Activated CD8-positive, alpha-beta memory T cell treated with anti-CD3 and anti-CD28 coated beads, Interleukin-2, amount 50 U/mL, for 4 hours (primary cell): ENCODE measurements around the gene NDUFV3.
A peak's percentile ranks its signal among the peaks of the same experiment; 100 is the strongest.
"Not testable (repeated sequence)": the region's sequence is repeated elsewhere in the genome, so short reads cannot be mapped to it uniquely, and the experiment has no call there.

ENCODE experiments used
- DNase-seq: peaks from one replicate; pipeline ENCODE4 v3.0.0-alpha.2; 2020

The NDUFV3 gene

DNA sequence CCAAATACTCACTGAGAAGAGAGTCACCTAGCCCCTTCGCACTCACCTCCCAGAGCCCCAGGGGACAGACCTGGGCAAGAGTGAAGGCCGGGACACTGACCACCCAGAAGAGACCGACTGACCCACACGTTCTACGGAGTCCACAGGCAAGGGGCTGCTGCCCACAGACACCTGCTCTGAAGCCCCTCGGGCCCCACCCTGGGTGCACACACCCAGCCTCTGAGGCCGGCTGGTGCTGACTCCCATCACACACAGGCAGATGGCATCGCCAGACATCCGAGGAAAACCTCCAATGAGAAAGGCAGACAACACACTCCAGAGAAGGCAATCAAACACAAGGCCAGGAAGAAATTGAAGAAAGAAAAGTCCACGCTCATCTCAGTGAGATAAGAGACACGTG lies 35.9 kb upstream of the NDUFV3 start:
- no peak for DNase-seq

DNA sequence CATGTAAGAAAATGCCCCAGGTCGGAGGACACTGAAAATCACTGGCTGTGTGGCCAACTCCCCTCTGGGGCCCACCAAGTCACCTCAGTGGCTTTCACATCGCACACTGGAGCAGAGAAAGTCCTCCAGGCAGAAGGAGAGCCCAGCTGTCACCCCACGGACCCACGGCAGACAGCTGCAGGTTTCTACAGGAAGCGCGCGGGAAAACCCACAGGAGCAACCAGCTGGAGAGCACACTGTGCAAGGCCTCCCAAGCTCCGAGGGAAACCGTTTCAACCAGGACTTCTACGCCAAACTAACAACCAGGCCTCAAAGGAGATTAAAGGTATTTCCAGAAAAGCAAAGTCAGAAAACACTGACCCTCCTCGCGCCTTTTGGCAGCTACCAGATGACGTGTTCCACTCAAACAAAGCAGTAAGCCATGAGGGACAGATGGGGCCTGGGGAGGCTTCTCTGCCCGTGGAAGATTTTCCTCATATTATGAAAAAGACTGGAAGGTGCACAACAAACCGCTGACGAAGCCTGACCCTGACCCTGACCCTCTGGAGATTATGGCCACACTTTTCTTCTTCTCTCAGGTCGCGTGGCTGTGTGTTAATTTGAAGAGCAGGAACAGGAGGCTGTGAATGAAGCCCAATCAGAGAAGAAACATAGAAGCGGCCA lies 34.8 kb upstream of the NDUFV3 start:
- DNase-seq = no peak

GRCh38 chr21:42858957-42859890 lies 33.9 kb upstream of the NDUFV3 start:
- DNase-seq = no peak

- no peak for DNase-seq
Observed at GRCh38 chr21:42859891-42860230, 33.2 kb upstream of the NDUFV3 start.

DNA sequence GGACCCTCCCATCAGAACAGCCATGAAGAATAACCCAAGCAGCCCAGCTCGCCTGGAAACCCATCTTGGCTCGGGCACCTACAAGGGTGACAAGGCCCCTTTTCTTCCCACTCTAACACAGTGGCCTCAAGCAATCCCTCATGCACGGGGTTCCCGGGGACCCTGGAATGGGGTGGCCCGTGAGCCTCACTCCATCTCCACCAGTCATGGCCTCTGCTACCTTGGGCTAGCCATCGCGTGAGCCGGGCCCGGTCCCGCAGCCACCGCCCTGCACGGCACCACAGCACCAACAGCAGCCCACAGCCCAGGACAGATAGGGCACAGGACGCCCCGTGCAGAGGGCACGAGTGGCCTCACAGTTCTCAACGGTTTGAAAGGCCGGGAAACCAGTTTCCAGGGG lies 32.8 kb upstream of the NDUFV3 start:
- DNase-seq = no peak

DNA sequence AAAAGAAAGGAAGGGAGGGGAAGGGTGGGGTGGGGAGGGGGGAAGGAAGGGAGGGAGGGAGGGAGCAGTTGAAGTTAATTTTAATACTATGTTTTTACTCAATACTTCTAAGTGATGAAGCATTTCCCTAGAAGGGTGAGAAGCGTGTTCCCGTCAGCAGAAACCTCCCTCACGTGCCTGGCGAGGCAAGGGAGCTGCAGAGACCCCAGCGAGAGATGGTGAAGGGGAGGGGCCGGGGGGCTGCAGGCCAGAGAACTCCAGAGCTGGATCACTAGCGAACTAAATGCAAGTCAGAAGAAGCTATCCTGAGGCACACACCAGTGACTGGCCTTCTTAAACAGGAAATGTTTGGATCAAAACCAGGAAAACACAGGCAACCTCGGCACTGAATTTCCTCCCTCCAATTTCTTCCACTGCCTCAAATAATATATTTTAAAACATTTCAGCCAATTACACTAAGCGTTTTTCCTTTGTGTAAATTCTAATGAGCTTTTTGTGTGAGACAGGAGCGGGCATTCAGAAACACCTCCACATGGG lies 31.7 kb upstream of the NDUFV3 start:
- no peak for DNase-seq

GRCh38 chr21:42861848-42862400 lies 31.2 kb upstream of the NDUFV3 start:
- no peak for DNase-seq

GRCh38 chr21:42862774-42863503 lies 30.2 kb upstream of the NDUFV3 start:
- no peak for DNase-seq

GRCh38 chr21:42863504-42863870 lies 29.6 kb upstream of the NDUFV3 start:
- no peak for DNase-seq

DNA sequence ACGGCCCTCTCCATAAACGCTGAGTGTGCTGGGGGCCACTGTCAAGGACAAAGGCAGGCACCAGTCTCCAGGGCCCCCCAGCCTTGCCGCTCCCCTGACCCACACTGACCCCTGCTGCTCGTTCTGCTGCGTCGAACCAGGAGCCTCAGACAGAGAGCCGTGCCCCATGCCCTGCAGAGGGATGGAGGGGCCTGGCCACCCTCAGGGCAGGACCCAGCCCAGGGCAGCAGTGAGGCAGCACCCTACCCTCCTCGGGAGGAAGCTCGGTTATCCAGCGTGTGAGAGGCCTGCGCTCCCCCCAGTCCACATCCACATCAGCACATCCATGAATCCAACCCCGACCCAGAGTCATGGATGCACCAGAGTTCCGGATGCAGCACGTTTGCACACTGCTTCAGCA lies 28.8 kb upstream of the NDUFV3 start:
- DNase-seq = no peak

- DNase-seq = no peak
Observed at GRCh38 chr21:42864815-42865775, 28.0 kb upstream of the NDUFV3 start.

GRCh38 chr21:42865776-42866160 lies 27.3 kb upstream of the NDUFV3 start:
- DNase-seq = no peak

DNA sequence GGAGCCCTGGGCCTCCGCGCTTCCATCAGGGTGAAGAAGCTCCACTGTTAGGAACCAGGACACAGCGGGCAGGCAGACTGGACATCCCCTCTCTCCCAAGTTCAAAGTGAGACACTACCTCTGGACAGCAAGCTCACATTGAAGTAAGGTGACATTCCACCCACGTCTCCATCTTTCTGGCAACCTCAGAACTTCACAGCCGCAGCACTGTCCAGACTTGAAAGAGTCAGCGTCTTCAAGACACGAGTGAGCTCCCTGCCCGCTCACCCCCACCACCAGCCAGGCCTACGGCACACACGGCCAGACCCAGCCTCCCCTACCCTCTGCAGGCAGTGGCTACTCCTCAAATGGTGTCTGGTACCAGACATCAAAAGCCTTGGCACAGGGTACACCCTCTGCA lies 24.9 kb upstream of the NDUFV3 start:
- DNase-seq = no peak

DNA sequence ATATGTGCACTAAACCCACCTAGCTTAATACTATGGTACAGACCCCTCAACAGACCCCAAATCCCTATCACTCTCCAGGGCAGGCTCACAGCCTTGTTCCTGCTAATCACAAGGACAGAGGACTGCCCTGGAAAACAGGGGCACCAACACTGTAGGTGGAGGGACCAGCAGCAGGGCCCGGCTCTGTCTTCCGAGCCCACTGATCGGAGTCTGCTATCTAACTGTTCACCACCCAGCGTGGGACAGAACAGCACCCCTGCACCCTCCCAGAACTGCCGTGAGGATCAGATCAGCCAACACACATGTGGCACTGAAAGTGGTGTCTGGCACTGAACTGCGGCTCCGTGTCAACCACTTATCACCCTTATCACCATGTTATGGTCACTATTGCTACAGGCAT lies 20.0 kb upstream of the NDUFV3 start:
- DNase-seq = no peak

- DNase-seq = not testable (repeated sequence)
Observed at GRCh38 chr21:42875811-42876210, 17.3 kb upstream of the NDUFV3 start.

GRCh38 chr21:42878678-42878992 lies 14.5 kb upstream of the NDUFV3 start:
- DNase-seq = no peak

GRCh38 chr21:42878993-42879787 lies 13.9 kb upstream of the NDUFV3 start, which contains the start of gene WDR4:
Gene WDR4 (minus strand): TSS chr21:42879539. CDS start chr21:42879495, 44 bp downstream.
- peak; percentile 99 for DNase-seq

DNA sequence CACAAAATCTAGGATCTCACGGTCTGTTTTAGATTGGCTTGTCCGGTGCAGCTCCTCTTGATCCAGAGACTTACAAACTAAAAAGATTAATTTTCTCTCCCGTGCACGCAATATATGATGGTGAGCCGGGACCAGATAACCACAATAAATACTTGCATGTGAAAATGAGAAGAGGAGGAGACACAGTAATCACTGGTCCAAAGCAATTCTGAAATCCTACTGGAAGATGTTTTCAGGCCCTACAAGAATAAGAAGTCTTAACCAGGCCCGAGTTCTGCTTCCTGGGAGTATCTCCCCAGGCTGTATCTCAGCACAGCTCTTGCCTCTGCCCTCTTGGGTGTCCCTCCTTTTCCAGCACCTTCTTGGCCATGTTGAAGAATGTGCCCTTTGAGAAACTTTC lies 12.8 kb upstream of the NDUFV3 start:
- no peak for DNase-seq

DNA sequence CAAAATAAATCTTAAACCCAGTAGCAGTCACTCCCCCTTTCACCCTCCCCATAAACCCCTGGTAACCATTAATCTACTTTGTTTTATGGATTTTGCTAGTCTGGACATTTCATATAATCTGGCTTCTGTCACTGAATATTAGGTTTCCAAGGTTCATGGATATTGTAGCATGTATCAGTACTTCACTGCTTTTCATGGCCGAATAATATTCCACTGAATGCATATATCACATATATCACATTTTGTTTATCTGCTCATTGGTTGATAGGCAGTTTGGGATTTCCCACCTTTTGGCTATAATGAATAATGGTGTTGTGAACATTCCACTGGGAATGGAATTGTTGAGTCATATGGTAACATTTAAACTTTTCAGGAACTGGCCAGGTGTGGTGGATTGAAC lies 9.2 kb upstream of the NDUFV3 start:
- DNase-seq = no peak

- no peak for DNase-seq
Observed at GRCh38 chr21:42887326-42887725, 5.8 kb upstream of the NDUFV3 start.

GRCh38 chr21:42892582-42892930 lies 553 bp upstream of the NDUFV3 start:
- no peak for DNase-seq
